A673 (cell line): ENCODE data around the gene MGMT.

Experiments
- CTCF ChIP-seq: fragments of 300-800, 200-600 bp; sonication (generic); conservative IDR thresholded peaks from 2 replicates; pipeline ENCODE4 v1.5.1; 2017; ENCODE audit warnings: low read depth, mild to moderate bottlenecking, antibody characterized with exemption, low read length, moderate library complexity, mixed read lengths
- EZH2 ChIP-seq: fragments of 200-600 bp; sonication (generic); IDR thresholded peaks from 2 replicates; pipeline ENCODE4 v1.6.1; 2017; ENCODE audit warnings: borderline replicate concordance, low read depth, mild to moderate bottlenecking, mixed read lengths, antibody characterized with exemption, low read length; ENCODE audit not compliant: poor library complexity, severe bottlenecking

- TF ChIP-seq CTCF (no peak), EZH2 (no peak)
These were observed 150.7 kb downstream of the MGMT start for GRCh38 chr10:129617768-129618167.
